ENCODE data around the gene USP10. TPM values are rescaled to one million over a fixed set of nuclear protein-coding genes. Genes with fewer than 3 reads are reported as not detected.

The USP10 gene
- total and polyA plus RNA-seq, 4 donors: 28.2 to 46.1 (median 42.0) TPM

- Histone ChIP-seq H3K4me1 (ENCODE audit: control insufficient read depth in 4 of 4, insufficient read depth in 4 of 4, low read length in 3 of 4) (peaks cover 0 to 6% (median 4%) of the 10 kb centered on the region in 4 donors), H3K9me3 (ENCODE audit: control insufficient read depth in 4 of 4, low read length in 3 of 4) (no peaks in the 10 kb centered on the region), H3K27ac (ENCODE audit: low read depth in 1 of 2, low read length in 2 of 2) (no peak overlapping the region), H3K27me3 (ENCODE audit: control insufficient read depth in 4 of 4, insufficient read depth in 4 of 4, low read length in 3 of 4) (peaks cover 0 to 3% (median 2%) of the 10 kb centered on the region in 4 donors), H3K36me3 (ENCODE audit: control insufficient read depth in 4 of 4, insufficient read depth in 3 of 4, low read depth in 1 of 4, low read length in 3 of 4) (no peaks in the 10 kb centered on the region), H3K4me3 (ENCODE audit: low read depth in 1 of 3, low read length in 3 of 3) (no peak overlapping the region), H3K9ac (ENCODE audit: low read depth in 1 of 2, low read length in 2 of 2) (no peak overlapping the region)
- no peak for DNase-seq (ENCODE audit: low spot score)
- WGBS: 69% methylated on average over 7 of the region's 7 CpGs
- TF ChIP-seq HNF4G (IDR thresholded peaks at IDR 0.05) (no peak), RAD21 (IDR thresholded peaks at IDR 0.05) (no peak), TAF1 (conservative IDR thresholded peaks at IDR 0.05) (no peak), SP1 (IDR thresholded peaks at IDR 0.05) (no peak), RXRA (IDR thresholded peaks at IDR 0.05) (no peak), EGR1 (IDR thresholded peaks at IDR 0.05; ENCODE audit: low read depth in 2 of 2) (no peak), FOXA2 (IDR thresholded peaks at IDR 0.05) (no peak), CTCF (IDR thresholded peaks at IDR 0.05; ENCODE audit: low read depth, low read length, missing input control) (no peak), HNF4A (conservative IDR thresholded peaks at IDR 0.05) (no peak), MAX (IDR thresholded peaks at IDR 0.05) (no peak)
- TF ChIP-seq, protein P1, sequence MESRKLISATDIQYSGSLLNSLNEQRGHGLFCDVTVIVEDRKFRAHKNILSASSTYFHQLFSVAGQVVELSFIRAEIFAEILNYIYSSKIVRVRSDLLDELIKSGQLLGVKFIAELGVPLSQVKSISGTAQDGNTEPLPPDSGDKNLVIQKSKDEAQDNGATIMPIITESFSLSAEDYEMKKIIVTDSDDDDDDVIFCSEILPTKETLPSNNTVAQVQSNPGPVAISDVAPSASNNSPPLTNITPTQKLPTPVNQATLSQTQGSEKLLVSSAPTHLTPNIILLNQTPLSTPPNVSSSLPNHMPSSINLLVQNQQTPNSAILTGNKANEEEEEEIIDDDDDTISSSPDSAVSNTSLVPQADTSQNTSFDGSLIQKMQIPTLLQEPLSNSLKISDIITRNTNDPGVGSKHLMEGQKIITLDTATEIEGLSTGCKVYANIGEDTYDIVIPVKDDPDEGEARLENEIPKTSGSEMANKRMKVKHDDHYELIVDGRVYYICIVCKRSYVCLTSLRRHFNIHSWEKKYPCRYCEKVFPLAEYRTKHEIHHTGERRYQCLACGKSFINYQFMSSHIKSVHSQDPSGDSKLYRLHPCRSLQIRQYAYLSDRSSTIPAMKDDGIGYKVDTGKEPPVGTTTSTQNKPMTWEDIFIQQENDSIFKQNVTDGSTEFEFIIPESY (IDR thresholded peaks at IDR 0.05): no peak
- TF ChIP-seq, protein P2, sequence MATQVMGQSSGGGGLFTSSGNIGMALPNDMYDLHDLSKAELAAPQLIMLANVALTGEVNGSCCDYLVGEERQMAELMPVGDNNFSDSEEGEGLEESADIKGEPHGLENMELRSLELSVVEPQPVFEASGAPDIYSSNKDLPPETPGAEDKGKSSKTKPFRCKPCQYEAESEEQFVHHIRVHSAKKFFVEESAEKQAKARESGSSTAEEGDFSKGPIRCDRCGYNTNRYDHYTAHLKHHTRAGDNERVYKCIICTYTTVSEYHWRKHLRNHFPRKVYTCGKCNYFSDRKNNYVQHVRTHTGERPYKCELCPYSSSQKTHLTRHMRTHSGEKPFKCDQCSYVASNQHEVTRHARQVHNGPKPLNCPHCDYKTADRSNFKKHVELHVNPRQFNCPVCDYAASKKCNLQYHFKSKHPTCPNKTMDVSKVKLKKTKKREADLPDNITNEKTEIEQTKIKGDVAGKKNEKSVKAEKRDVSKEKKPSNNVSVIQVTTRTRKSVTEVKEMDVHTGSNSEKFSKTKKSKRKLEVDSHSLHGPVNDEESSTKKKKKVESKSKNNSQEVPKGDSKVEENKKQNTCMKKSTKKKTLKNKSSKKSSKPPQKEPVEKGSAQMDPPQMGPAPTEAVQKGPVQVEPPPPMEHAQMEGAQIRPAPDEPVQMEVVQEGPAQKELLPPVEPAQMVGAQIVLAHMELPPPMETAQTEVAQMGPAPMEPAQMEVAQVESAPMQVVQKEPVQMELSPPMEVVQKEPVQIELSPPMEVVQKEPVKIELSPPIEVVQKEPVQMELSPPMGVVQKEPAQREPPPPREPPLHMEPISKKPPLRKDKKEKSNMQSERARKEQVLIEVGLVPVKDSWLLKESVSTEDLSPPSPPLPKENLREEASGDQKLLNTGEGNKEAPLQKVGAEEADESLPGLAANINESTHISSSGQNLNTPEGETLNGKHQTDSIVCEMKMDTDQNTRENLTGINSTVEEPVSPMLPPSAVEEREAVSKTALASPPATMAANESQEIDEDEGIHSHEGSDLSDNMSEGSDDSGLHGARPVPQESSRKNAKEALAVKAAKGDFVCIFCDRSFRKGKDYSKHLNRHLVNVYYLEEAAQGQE (IDR thresholded peaks at IDR 0.05): no peak
- TF ChIP-seq, protein P3, sequence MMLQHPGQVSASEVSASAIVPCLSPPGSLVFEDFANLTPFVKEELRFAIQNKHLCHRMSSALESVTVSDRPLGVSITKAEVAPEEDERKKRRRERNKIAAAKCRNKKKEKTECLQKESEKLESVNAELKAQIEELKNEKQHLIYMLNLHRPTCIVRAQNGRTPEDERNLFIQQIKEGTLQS (IDR thresholded peaks at IDR 0.05): no peak
Measured at GRCh38 chr16:84816023-84816422, 116.2 kb downstream of the USP10 start.

DNA sequence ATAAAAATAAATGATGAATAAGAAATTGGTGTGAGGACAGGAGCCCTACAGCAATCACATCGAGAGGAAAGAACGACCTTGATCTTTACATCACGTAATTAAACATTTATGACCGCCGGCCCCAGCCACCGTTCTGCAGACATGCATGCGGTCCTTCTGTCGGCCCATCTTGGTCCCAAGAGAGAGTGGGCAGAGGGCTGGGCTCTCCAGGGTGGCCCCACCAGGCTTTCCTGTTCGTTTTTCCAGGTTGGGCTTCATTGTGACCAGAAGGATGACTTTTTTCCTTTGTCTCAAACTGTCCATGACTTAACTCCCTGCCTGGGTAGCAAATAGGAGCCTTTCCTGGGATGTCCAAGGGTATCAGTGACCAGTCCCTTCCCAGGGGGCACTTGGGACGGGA lies 116.7 kb downstream of the USP10 start:
- Histone ChIP-seq H3K27me3 (ENCODE audit: control insufficient read depth in 4 of 4, insufficient read depth in 4 of 4, low read length in 3 of 4) (peaks cover 0 to 3% (median 2%) of the 10 kb centered on the region in 4 donors), H3K4me1 (ENCODE audit: control insufficient read depth in 4 of 4, insufficient read depth in 4 of 4, low read length in 3 of 4) (peaks cover 0 to 6% (median 4%) of the 10 kb centered on the region in 4 donors), H3K9ac (ENCODE audit: low read depth in 1 of 2, low read length in 2 of 2) (no peak overlapping the region), H3K9me3 (ENCODE audit: control insufficient read depth in 4 of 4, low read length in 3 of 4) (no peaks in the 10 kb centered on the region), H3K36me3 (ENCODE audit: control insufficient read depth in 4 of 4, insufficient read depth in 3 of 4, low read depth in 1 of 4, low read length in 3 of 4) (no peaks in the 10 kb centered on the region), H3K4me3 (ENCODE audit: low read depth in 1 of 3, low read length in 3 of 3) (no peak overlapping the region), H3K27ac (ENCODE audit: low read depth in 1 of 2, low read length in 2 of 2) (no peak overlapping the region)
- DNase-seq (ENCODE audit: low spot score): no peak
- 74% methylated on average over 10 of the region's 10 CpGs for WGBS
- TF ChIP-seq FOXA1 (IDR thresholded peaks at IDR 0.05) (no peak), RAD21 (IDR thresholded peaks at IDR 0.05) (no peak), NR2F2 (IDR thresholded peaks at IDR 0.05) (no peak), MAX (IDR thresholded peaks at IDR 0.05) (no peak), HNF4G (IDR thresholded peaks at IDR 0.05) (no peak), FOXA2 (IDR thresholded peaks at IDR 0.05) (no peak), GABPA (IDR thresholded peaks at IDR 0.05 in 1 of 2, conservative IDR thresholded peaks at IDR 0.05 in 1 of 2) (no peak), TAF1 (conservative IDR thresholded peaks at IDR 0.05) (no peak), JUND (IDR thresholded peaks at IDR 0.05) (no peak), EGR1 (IDR thresholded peaks at IDR 0.05; ENCODE audit: low read depth in 2 of 2) (no peak)
- TF ChIP-seq, protein P2 (IDR thresholded peaks at IDR 0.05): no peak
- TF ChIP-seq, protein P3 (IDR thresholded peaks at IDR 0.05): no peak

Data from liver (tissue), 9 donors.